Measurements from ENCODE around the gene ITGA1.

ITGA1 gene

GRCh38 chr5:52772668-52773067, 15.0 kb upstream of the ITGA1 start:
- no peaks in the 10 kb centered on the region for H3K79me2 ChIP-seq (ENCODE audit: control insufficient read depth, insufficient read depth, low read length, unreplicated experiment)
- no peak overlapping the region for H3K4me3 ChIP-seq (ENCODE audit: low read depth, low read length)
- H3K36me3 ChIP-seq (ENCODE audit: insufficient read depth, low read length) = no peaks in the 10 kb centered on the region
- no peak overlapping the region for H2AFZ ChIP-seq (ENCODE audit: low read length, unreplicated experiment)
- H3K4me1 ChIP-seq (ENCODE audit: control insufficient read depth, insufficient read depth, low read length, unreplicated experiment) = no peaks in the 10 kb centered on the region
- H3K27me3 ChIP-seq (ENCODE audit: insufficient read depth, low read length) = no peaks in the 10 kb centered on the region
- no peak overlapping the region for H3K27ac ChIP-seq (ENCODE audit: low read depth, low read length)

GRCh38 chr5:52773342-52773741, 14.4 kb upstream of the ITGA1 start:
- Histone ChIP-seq H3K79me2 (ENCODE audit: control insufficient read depth, insufficient read depth, low read length, unreplicated experiment) (no peaks in the 10 kb centered on the region), H3K36me3 (ENCODE audit: insufficient read depth, low read length) (no peaks in the 10 kb centered on the region), H3K4me3 (ENCODE audit: low read depth, low read length) (no peak overlapping the region), H2AFZ (ENCODE audit: low read length, unreplicated experiment) (no peak overlapping the region), H3K27ac (ENCODE audit: low read depth, low read length) (no peak overlapping the region), H3K4me1 (ENCODE audit: control insufficient read depth, insufficient read depth, low read length, unreplicated experiment) (no peaks in the 10 kb centered on the region), H3K27me3 (ENCODE audit: insufficient read depth, low read length) (no peaks in the 10 kb centered on the region)

GRCh38 chr5:52774005-52774410, 13.7 kb upstream of the ITGA1 start:
- Histone ChIP-seq H3K27me3 (ENCODE audit: insufficient read depth, low read length) (no peaks in the 10 kb centered on the region), H3K4me3 (ENCODE audit: low read depth, low read length) (no peak overlapping the region), H2AFZ (ENCODE audit: low read length, unreplicated experiment) (no peak overlapping the region), H3K79me2 (ENCODE audit: control insufficient read depth, insufficient read depth, low read length, unreplicated experiment) (no peaks in the 10 kb centered on the region), H3K27ac (ENCODE audit: low read depth, low read length) (no peak overlapping the region), H3K4me1 (ENCODE audit: control insufficient read depth, insufficient read depth, low read length, unreplicated experiment) (no peaks in the 10 kb centered on the region), H3K36me3 (ENCODE audit: insufficient read depth, low read length) (no peaks in the 10 kb centered on the region)

GRCh38 chr5:52776116-52776515, 11.6 kb upstream of the ITGA1 start:
- no peaks in the 10 kb centered on the region for H3K36me3 ChIP-seq (ENCODE audit: insufficient read depth, low read length)
- H3K27ac ChIP-seq (ENCODE audit: low read depth, low read length) = no peak overlapping the region
- no peak overlapping the region for H2AFZ ChIP-seq (ENCODE audit: low read length, unreplicated experiment)
- no peaks in the 10 kb centered on the region for H3K79me2 ChIP-seq (ENCODE audit: control insufficient read depth, insufficient read depth, low read length, unreplicated experiment)
- H3K4me1 ChIP-seq (ENCODE audit: control insufficient read depth, insufficient read depth, low read length, unreplicated experiment) = no peaks in the 10 kb centered on the region
- no peak overlapping the region for H3K4me3 ChIP-seq (ENCODE audit: low read depth, low read length)
- no peaks in the 10 kb centered on the region for H3K27me3 ChIP-seq (ENCODE audit: insufficient read depth, low read length)

- no peaks in the 10 kb centered on the region for H3K4me1 ChIP-seq (ENCODE audit: control insufficient read depth, insufficient read depth, low read length, unreplicated experiment)
- H3K79me2 ChIP-seq (ENCODE audit: control insufficient read depth, insufficient read depth, low read length, unreplicated experiment) = no peaks in the 10 kb centered on the region
- no peak overlapping the region for H2AFZ ChIP-seq (ENCODE audit: low read length, unreplicated experiment)
- H3K27ac ChIP-seq (ENCODE audit: low read depth, low read length) = no peak overlapping the region
- no peaks in the 10 kb centered on the region for H3K36me3 ChIP-seq (ENCODE audit: insufficient read depth, low read length)
- H3K4me3 ChIP-seq (ENCODE audit: low read depth, low read length) = no peak overlapping the region
- H3K27me3 ChIP-seq (ENCODE audit: insufficient read depth, low read length) = no peaks in the 10 kb centered on the region
These were observed 10.5 kb upstream of the ITGA1 start for GRCh38 chr5:52777186-52777585.

- H2AFZ ChIP-seq (ENCODE audit: low read length, unreplicated experiment) = no peak overlapping the region
- no peaks in the 10 kb centered on the region for H3K79me2 ChIP-seq (ENCODE audit: control insufficient read depth, insufficient read depth, low read length, unreplicated experiment)
- H3K4me3 ChIP-seq (ENCODE audit: low read depth, low read length) = no peak overlapping the region
- H3K27ac ChIP-seq (ENCODE audit: low read depth, low read length) = no peak overlapping the region
- H3K27me3 ChIP-seq (ENCODE audit: insufficient read depth, low read length) = no peaks in the 10 kb centered on the region
- no peaks in the 10 kb centered on the region for H3K36me3 ChIP-seq (ENCODE audit: insufficient read depth, low read length)
- H3K4me1 ChIP-seq (ENCODE audit: control insufficient read depth, insufficient read depth, low read length, unreplicated experiment) = peaks cover 12% of the 10 kb centered on the region
These were observed 8.9 kb upstream of the ITGA1 start for GRCh38 chr5:52778781-52779180.

GRCh38 chr5:52779213-52779612, 8.5 kb upstream of the ITGA1 start:
- Histone ChIP-seq H3K36me3 (ENCODE audit: insufficient read depth, low read length) (no peaks in the 10 kb centered on the region), H3K4me3 (ENCODE audit: low read depth, low read length) (no peak overlapping the region), H3K27me3 (ENCODE audit: insufficient read depth, low read length) (no peaks in the 10 kb centered on the region), H2AFZ (ENCODE audit: low read length, unreplicated experiment) (no peak overlapping the region), H3K79me2 (ENCODE audit: control insufficient read depth, insufficient read depth, low read length, unreplicated experiment) (no peaks in the 10 kb centered on the region), H3K4me1 (ENCODE audit: control insufficient read depth, insufficient read depth, low read length, unreplicated experiment) (peaks cover 15% of the 10 kb centered on the region), H3K27ac (ENCODE audit: low read depth, low read length) (no peak overlapping the region)

- H3K4me3 ChIP-seq (ENCODE audit: low read depth, low read length) = peak overlapping the region; percentile 9; the same call in 1 of the 2 replicates
- no peaks in the 10 kb centered on the region for H3K36me3 ChIP-seq (ENCODE audit: insufficient read depth, low read length)
- H3K79me2 ChIP-seq (ENCODE audit: control insufficient read depth, insufficient read depth, low read length, unreplicated experiment) = no peaks in the 10 kb centered on the region
- peak overlapping the region; percentile 33 for H2AFZ ChIP-seq (ENCODE audit: low read length, unreplicated experiment)
- H3K4me1 ChIP-seq (ENCODE audit: control insufficient read depth, insufficient read depth, low read length, unreplicated experiment) = peaks cover 27% of the 10 kb centered on the region
- H3K27ac ChIP-seq (ENCODE audit: low read depth, low read length) = peak overlapping the region; percentile 80
- no peaks in the 10 kb centered on the region for H3K27me3 ChIP-seq (ENCODE audit: insufficient read depth, low read length)
These were observed 4.3 kb upstream of the ITGA1 start for GRCh38 chr5:52783226-52783959.

- Histone ChIP-seq H3K79me2 (ENCODE audit: control insufficient read depth, insufficient read depth, low read length, unreplicated experiment) (peaks cover 13% of the 10 kb centered on the region), H2AFZ (ENCODE audit: low read length, unreplicated experiment) (no peak overlapping the region), H3K4me3 (ENCODE audit: low read depth, low read length) (no peak overlapping the region), H3K36me3 (ENCODE audit: insufficient read depth, low read length) (no peaks in the 10 kb centered on the region), H3K27me3 (ENCODE audit: insufficient read depth, low read length) (no peaks in the 10 kb centered on the region), H3K27ac (ENCODE audit: low read depth, low read length) (no peak overlapping the region), H3K4me1 (ENCODE audit: control insufficient read depth, insufficient read depth, low read length, unreplicated experiment) (peaks cover 31% of the 10 kb centered on the region)
These were observed 3.0 kb upstream of the ITGA1 start for GRCh38 chr5:52784737-52785136.

- Histone ChIP-seq H3K27ac (ENCODE audit: low read depth, low read length) (no peak overlapping the region), H3K4me3 (ENCODE audit: low read depth, low read length) (peak overlapping the region; percentile 91; the same call in 1 of the 2 replicates), H3K36me3 (ENCODE audit: insufficient read depth, low read length) (no peaks in the 10 kb centered on the region; the same call in 1 of the 2 replicates)
These were observed 1.3 kb upstream of the ITGA1 start for GRCh38 chr5:52786391-52786790.

GRCh38 chr5:52786949-52787599, 642 bp upstream of the ITGA1 start:
- H3K27me3 ChIP-seq (ENCODE audit: insufficient read depth, low read length) = no peaks in the 10 kb centered on the region
- peaks cover 34% of the 10 kb centered on the region for H3K79me2 ChIP-seq (ENCODE audit: control insufficient read depth, insufficient read depth, low read length, unreplicated experiment)
- H3K4me1 ChIP-seq (ENCODE audit: control insufficient read depth, insufficient read depth, low read length, unreplicated experiment) = peaks cover 47% of the 10 kb centered on the region
- H2AFZ ChIP-seq (ENCODE audit: low read length, unreplicated experiment) = peak overlapping the region; percentile 78
- no peaks in the 10 kb centered on the region; the same call in none of the 2 replicates for H3K36me3 ChIP-seq (ENCODE audit: insufficient read depth, low read length)
- H3K4me3 ChIP-seq (ENCODE audit: low read depth, low read length) = peak overlapping the region; percentile 91
- H3K27ac ChIP-seq (ENCODE audit: low read depth, low read length) = peak overlapping the region; percentile 85; the same call in 1 of the 2 replicates

More at GRCh38 chr5:52786391-52786790, 1.3 kb upstream of the ITGA1 start:
- peaks cover 47% of the 10 kb centered on the region for H3K4me1 ChIP-seq (ENCODE audit: control insufficient read depth, insufficient read depth, low read length, unreplicated experiment)
- H3K27me3 ChIP-seq (ENCODE audit: insufficient read depth, low read length) = no peaks in the 10 kb centered on the region
- peaks cover 29% of the 10 kb centered on the region for H3K79me2 ChIP-seq (ENCODE audit: control insufficient read depth, insufficient read depth, low read length, unreplicated experiment)
- H2AFZ ChIP-seq (ENCODE audit: low read length, unreplicated experiment) = no peak overlapping the region
